Measurements from ENCODE around the gene FASTKD1. TPM values are rescaled to one million over a fixed set of nuclear protein-coding genes. Genes with fewer than 3 reads are reported as not detected.
A peak's percentile ranks its signal among the peaks of the same experiment; 100 is the strongest.
"Not testable (repeated sequence)": the region's sequence is repeated elsewhere in the genome, so short reads cannot be mapped to it uniquely, and the experiment has no call there.

The FASTKD1 gene
- total and polyA plus RNA-seq, 4 donors: 10.4 to 40.1 (median 30.1) TPM

GRCh38 chr2:169520896-169521295, 52.8 kb downstream of the FASTKD1 start:
- Histone ChIP-seq H3K27ac (ENCODE audit: low read depth in 1 of 2, low read length in 1 of 2) (no peak overlapping the region), H3K4me3 (no peak overlapping the region), H3K4me1 (ENCODE audit: control insufficient read depth in 5 of 5, insufficient read depth in 5 of 5, low read length in 5 of 5) (peaks cover 0 to 5% (median 0%) of the 10 kb centered on the region in 5 donors), H3K9me3 (ENCODE audit: control insufficient read depth in 4 of 4, insufficient read depth in 3 of 4, low read length in 3 of 4) (no peaks in the 10 kb centered on the region), H3K27me3 (ENCODE audit: control insufficient read depth in 3 of 3, insufficient read depth in 3 of 3, low read length in 2 of 3) (no peaks in the 10 kb centered on the region), H3K36me3 (ENCODE audit: control insufficient read depth in 4 of 4, insufficient read depth in 4 of 4, low read length in 4 of 4) (peaks cover 0 to 15% (median 1%) of the 10 kb centered on the region in 4 donors), H3K9ac (ENCODE audit: insufficient read depth in 1 of 2, low read length in 2 of 2) (no peak overlapping the region)
- TF ChIP-seq, protein P1, sequence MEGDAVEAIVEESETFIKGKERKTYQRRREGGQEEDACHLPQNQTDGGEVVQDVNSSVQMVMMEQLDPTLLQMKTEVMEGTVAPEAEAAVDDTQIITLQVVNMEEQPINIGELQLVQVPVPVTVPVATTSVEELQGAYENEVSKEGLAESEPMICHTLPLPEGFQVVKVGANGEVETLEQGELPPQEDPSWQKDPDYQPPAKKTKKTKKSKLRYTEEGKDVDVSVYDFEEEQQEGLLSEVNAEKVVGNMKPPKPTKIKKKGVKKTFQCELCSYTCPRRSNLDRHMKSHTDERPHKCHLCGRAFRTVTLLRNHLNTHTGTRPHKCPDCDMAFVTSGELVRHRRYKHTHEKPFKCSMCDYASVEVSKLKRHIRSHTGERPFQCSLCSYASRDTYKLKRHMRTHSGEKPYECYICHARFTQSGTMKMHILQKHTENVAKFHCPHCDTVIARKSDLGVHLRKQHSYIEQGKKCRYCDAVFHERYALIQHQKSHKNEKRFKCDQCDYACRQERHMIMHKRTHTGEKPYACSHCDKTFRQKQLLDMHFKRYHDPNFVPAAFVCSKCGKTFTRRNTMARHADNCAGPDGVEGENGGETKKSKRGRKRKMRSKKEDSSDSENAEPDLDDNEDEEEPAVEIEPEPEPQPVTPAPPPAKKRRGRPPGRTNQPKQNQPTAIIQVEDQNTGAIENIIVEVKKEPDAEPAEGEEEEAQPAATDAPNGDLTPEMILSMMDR (IDR thresholded peaks at IDR 0.05; ENCODE audit: control extremely low read depth, extremely low read depth): no peak
- peak in 2 of 3 donors; percentile 77 to 82 for DNase-seq
- no peak for ATAC-seq (ENCODE audit: insufficient read depth, low FRiP score)

GRCh38 chr2:169516488-169516995, 57.1 kb downstream of the FASTKD1 start:
- H3K36me3 ChIP-seq (ENCODE audit: control insufficient read depth in 4 of 4, insufficient read depth in 4 of 4, low read length in 4 of 4); H3K4me3 ChIP-seq; H3K4me1 ChIP-seq (ENCODE audit: control insufficient read depth in 5 of 5, insufficient read depth in 5 of 5, low read length in 5 of 5); H3K27me3 ChIP-seq (ENCODE audit: control insufficient read depth in 3 of 3, insufficient read depth in 3 of 3, low read length in 2 of 3); H3K9ac ChIP-seq (ENCODE audit: insufficient read depth in 1 of 2, low read length in 2 of 2); DNase-seq; H3K9me3 ChIP-seq (ENCODE audit: control insufficient read depth in 4 of 4, insufficient read depth in 3 of 4, low read length in 3 of 4); H3K27ac ChIP-seq (ENCODE audit: low read depth in 1 of 2, low read length in 1 of 2); ATAC-seq (ENCODE audit: insufficient read depth, low FRiP score): not testable (repeated sequence)
- 92 to 93% methylated on average over 10 of the region's 10 CpGs for WGBS, 2 donors

GRCh38 chr2:169514758-169515157, 58.9 kb downstream of the FASTKD1 start:
- H3K4me3 ChIP-seq; H3K27me3 ChIP-seq (ENCODE audit: control insufficient read depth in 3 of 3, insufficient read depth in 3 of 3, low read length in 2 of 3); H3K36me3 ChIP-seq (ENCODE audit: control insufficient read depth in 4 of 4, insufficient read depth in 4 of 4, low read length in 4 of 4); H3K9me3 ChIP-seq (ENCODE audit: control insufficient read depth in 4 of 4, insufficient read depth in 3 of 4, low read length in 3 of 4); H3K4me1 ChIP-seq (ENCODE audit: control insufficient read depth in 5 of 5, insufficient read depth in 5 of 5, low read length in 5 of 5); H3K9ac ChIP-seq (ENCODE audit: insufficient read depth in 1 of 2, low read length in 2 of 2); DNase-seq; ATAC-seq (ENCODE audit: insufficient read depth, low FRiP score): not testable (repeated sequence)
- H3K27ac ChIP-seq (ENCODE audit: low read depth in 1 of 2, low read length in 1 of 2): peak overlapping the region in 1 of 2 donors; percentile 50
- WGBS, 2 donors: 89 to 92% methylated on average over 7 of the region's 7 CpGs

- WGBS, 2 donors: 73 to 81% methylated on average over 3 of the region's 3 CpGs
- ATAC-seq (ENCODE audit: insufficient read depth, low FRiP score) (no peak), DNase-seq (peak in 2 of 3 donors; percentile 39 to 62)
- Histone ChIP-seq H3K4me1 (ENCODE audit: control insufficient read depth in 5 of 5, insufficient read depth in 5 of 5, low read length in 5 of 5) (peaks cover 0 to 9% (median 4%) of the 10 kb centered on the region in 5 donors), H3K27me3 (ENCODE audit: control insufficient read depth in 3 of 3, insufficient read depth in 3 of 3, low read length in 2 of 3) (no peaks in the 10 kb centered on the region), H3K36me3 (ENCODE audit: control insufficient read depth in 4 of 4, insufficient read depth in 4 of 4, low read length in 4 of 4) (no peaks in the 10 kb centered on the region), H3K9ac (ENCODE audit: insufficient read depth in 1 of 2, low read length in 2 of 2) (peak overlapping the region in 1 of 2 donors; percentile 35), H3K9me3 (ENCODE audit: control insufficient read depth in 4 of 4, insufficient read depth in 3 of 4, low read length in 3 of 4) (no peaks in the 10 kb centered on the region), H3K4me3 (no peak overlapping the region), H3K27ac (ENCODE audit: low read depth in 1 of 2, low read length in 1 of 2) (peak overlapping the region in 1 of 2 donors; percentile 40)
- TF ChIP-seq, protein P1 (IDR thresholded peaks at IDR 0.05; ENCODE audit: control extremely low read depth, extremely low read depth): no peak
Measured at GRCh38 chr2:169513926-169514325, 59.7 kb downstream of the FASTKD1 start.
